ENCODE data around the gene CARHSP1.

CARHSP1 gene

GRCh38 chr16:8869212-8869987 is 594 bp upstream of the CARHSP1 start:
- peak; percentile 38 for DNase-seq

- peak; percentile 62 for DNase-seq
Measured at GRCh38 chr16:8867932-8868415, 832 bp downstream of the CARHSP1 start.

- no peak for DNase-seq
Measured at GRCh38 chr16:8867216-8867931, 1.4 kb downstream of the CARHSP1 start.

- DNase-seq, result no peak
Measured at GRCh38 chr16:8866884-8867215, 2.0 kb downstream of the CARHSP1 start.

- no peak for DNase-seq
Measured at GRCh38 chr16:8866118-8866883, 2.5 kb downstream of the CARHSP1 start.

- no peak for DNase-seq
Measured at GRCh38 chr16:8865145-8865882, 3.5 kb downstream of the CARHSP1 start.

- no peak for DNase-seq
Measured at GRCh38 chr16:8864480-8865110, 4.2 kb downstream of the CARHSP1 start.

- peak; percentile 10 for DNase-seq
Measured at GRCh38 chr16:8863594-8864424, 5.0 kb downstream of the CARHSP1 start.

GRCh38 chr16:8862309-8863130 is 6.3 kb downstream of the CARHSP1 start:
- no peak for DNase-seq

- no peak for DNase-seq
Measured at GRCh38 chr16:8861563-8862308, 7.1 kb downstream of the CARHSP1 start.

- DNase-seq, result no peak
Measured at GRCh38 chr16:8859913-8860881, 8.6 kb downstream of the CARHSP1 start.

GRCh38 chr16:8858994-8859912 is 9.6 kb downstream of the CARHSP1 start:
- no peak for DNase-seq

GRCh38 chr16:8855972-8856371 is 12.8 kb downstream of the CARHSP1 start:
- no peak for DNase-seq

GRCh38 chr16:8855051-8855786 is 13.6 kb downstream of the CARHSP1 start:
- peak; percentile 39 for DNase-seq

GRCh38 chr16:8854298-8854948 is 14.4 kb downstream of the CARHSP1 start:
- DNase-seq, result no peak

GRCh38 chr16:8853611-8854010 is 15.2 kb downstream of the CARHSP1 start:
- no peak for DNase-seq
